Measurements from ENCODE around the gene RAB37. TPM values are rescaled to one million over a fixed set of nuclear protein-coding genes. Genes with fewer than 3 reads are reported as not detected.

The RAB37 gene
- polyA plus RNA-seq, 12 donors: 0.63 to 5.0 (median 1.3) TPM; not detected in 1

GRCh38 chr17:74725111-74725510, 11.9 kb upstream of the RAB37 start:
- no peak for DNase-seq

GRCh38 chr17:74728033-74728701, 8.9 kb upstream of the RAB37 start:
- DNase-seq: no peak

- no peak for DNase-seq
Measured at GRCh38 chr17:74728702-74729075, 8.4 kb upstream of the RAB37 start.

- no peak for DNase-seq
Measured at GRCh38 chr17:74729368-74729767, 7.7 kb upstream of the RAB37 start.

GRCh38 chr17:74729866-74730265, 7.2 kb upstream of the RAB37 start:
- DNase-seq: no peak

- no peak for DNase-seq
Measured at GRCh38 chr17:74730491-74731346, 6.3 kb upstream of the RAB37 start.

- no peak for DNase-seq
Measured at GRCh38 chr17:74731347-74731605, 5.8 kb upstream of the RAB37 start.

GRCh38 chr17:74732042-74732867, 4.8 kb upstream of the RAB37 start:
- no peak for DNase-seq

GRCh38 chr17:74733365-74734122, 3.5 kb upstream of the RAB37 start:
- DNase-seq: no peak

GRCh38 chr17:74734256-74734655, 2.8 kb upstream of the RAB37 start:
- no peak for DNase-seq

GRCh38 chr17:74737299-74738050, 419 bp downstream of the RAB37 start:
- DNase-seq: no peak

- no peak for DNase-seq
Measured at GRCh38 chr17:74738051-74738996, 1.3 kb downstream of the RAB37 start.

DNA sequence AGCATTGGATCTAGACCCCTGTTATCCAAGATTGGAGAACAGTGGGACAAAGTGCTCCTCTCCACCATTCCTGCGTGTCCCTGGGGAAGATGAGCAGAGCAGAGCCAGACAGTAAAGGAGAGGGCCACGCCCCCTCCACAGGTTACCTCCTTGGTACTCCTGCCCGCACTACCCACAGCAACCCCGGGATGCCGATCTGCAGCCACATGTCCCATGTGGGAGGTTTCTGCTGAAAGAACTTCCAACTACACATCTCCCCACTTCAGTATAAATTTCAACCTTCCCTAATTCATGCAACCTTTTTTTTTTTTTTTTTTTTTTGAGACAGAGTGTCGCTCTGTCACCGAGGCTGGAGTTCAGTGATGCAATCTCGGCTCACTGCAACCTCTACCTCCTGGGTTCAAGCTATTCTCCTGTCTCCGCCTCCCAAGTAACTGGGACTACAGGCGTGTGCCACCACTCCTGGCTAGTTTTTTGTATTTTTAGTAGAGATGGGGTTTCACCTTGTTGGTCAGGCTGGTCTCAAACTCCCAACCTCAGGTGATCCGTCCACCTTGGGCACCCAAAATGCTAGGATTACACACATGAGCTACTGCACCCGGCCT, 2.3 kb downstream of the RAB37 start:
- no peak for DNase-seq

DNA sequence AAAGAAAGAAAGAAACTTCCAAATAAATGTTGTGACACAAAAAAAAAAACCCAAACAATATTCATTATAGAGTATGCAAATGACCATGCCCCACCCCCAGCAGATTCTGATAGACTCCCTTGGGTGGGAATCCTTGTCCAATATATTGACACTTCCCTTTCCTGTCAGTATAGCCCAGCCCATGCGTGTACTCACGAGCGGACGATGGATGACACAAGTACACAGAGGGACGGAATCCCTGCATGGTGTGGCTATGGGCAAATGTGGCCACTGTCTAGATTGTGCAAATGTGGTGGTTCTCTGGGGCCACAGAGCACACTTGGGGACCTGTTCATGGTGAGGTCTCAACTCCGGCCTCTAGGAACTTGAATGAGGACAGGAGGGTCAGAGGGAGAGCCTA, 3.1 kb downstream of the RAB37 start:
- no peak for DNase-seq

GRCh38 chr17:74740641-74741387, 3.8 kb downstream of the RAB37 start:
- no peak for DNase-seq

GRCh38 chr17:74742153-74742515, 5.1 kb downstream of the RAB37 start:
- DNase-seq: no peak

- DNase-seq: no peak
Measured at GRCh38 chr17:74742978-74743545, 6.0 kb downstream of the RAB37 start.

GRCh38 chr17:74743755-74744154, 6.7 kb downstream of the RAB37 start:
- no peak for DNase-seq

DNA sequence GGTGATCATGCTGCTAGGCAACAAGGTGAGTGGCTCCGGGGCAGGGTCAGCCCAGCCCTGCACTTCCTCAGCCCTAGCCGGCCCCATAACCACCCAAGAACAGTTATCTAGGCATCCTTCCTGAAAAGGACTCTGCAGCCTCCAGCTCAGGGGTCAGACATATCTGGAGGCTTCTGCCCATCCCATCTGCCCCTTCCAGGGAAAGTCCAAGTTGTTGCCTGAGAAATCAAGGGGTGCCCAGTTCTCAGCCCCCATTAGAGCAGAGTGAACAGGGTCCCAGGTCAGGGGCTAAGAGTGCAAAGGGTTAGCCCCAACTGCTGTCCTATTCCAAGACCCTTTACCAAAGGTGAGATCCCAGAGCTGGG, 7.3 kb downstream of the RAB37 start:
- DNase-seq: no peak
